NCI-H2107 (cell line): Measurements from ENCODE around the gene ARTN.

Source experiments
- DNase-seq: peaks from one replicate; lab custom pipeline; 2025; lab: John Stamatoyannopoulos, UW

The ARTN gene

DNA sequence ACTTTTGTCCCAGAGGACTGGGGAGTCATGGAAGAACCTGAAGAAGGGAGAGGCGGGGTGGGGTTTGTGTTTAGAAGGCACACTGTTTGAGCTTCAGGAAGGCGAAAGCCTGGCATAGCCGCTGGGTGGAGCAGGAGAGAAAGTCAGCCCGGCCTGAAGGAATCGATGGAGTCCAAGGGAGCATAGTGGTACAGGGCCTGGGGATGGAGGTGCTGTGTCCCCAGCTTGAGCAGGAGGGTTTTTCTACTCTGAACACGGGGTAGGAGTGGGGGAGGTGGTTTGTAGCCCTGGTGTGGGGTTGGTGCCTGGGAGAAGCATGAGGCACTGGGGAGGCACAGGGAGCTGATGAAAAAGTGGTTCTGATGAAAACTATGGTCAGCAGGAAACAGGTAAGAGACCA lies 53.1 kb downstream of the ARTN start:
- DNase-seq, result no peak
